HG03460 (cell line): ENCODE data around the gene PSENEN.
A peak's percentile ranks its signal among the peaks of the same experiment; 100 is the strongest.
"Not testable (repeated sequence)": the region's sequence is repeated elsewhere in the genome, so short reads cannot be mapped to it uniquely, and the experiment has no call there.

Experiments used
- ATAC-seq: cut with Tn5 transposase; IDR thresholded peaks from one replicate; pipeline ENCODE4 v1.9.1; 2021; ENCODE audit not compliant: unreplicated experiment

The PSENEN gene

DNA sequence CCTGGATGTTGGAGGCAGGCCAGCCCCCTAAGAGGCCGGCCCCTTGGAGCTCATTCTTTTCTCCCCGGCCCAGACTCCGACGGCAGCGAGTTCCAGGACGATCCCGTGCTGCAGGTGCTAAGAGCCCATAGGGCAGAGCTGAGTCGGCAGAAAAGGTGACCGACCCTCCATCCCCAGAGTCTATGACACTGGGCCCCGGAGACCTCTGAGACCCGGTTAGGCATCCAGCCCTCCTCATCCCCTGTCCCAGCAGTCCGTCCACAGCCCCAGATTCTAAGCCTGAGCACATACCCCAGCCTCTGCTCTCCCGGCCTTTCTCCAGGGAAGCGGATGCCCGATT is 22.6 kb downstream of the PSENEN start:
- ATAC-seq: no peak

GRCh38 chr19:35772362-35772761 is 26.9 kb downstream of the PSENEN start:
- ATAC-seq: not testable (repeated sequence)

GRCh38 chr19:35773020-35773806 is 27.8 kb downstream of the PSENEN start:
- ATAC-seq: no peak

- no peak for ATAC-seq
Measured at GRCh38 chr19:35774274-35775045, 29.0 kb downstream of the PSENEN start.

- no peak for ATAC-seq
Measured at GRCh38 chr19:35775046-35775297, 29.5 kb downstream of the PSENEN start.

DNA sequence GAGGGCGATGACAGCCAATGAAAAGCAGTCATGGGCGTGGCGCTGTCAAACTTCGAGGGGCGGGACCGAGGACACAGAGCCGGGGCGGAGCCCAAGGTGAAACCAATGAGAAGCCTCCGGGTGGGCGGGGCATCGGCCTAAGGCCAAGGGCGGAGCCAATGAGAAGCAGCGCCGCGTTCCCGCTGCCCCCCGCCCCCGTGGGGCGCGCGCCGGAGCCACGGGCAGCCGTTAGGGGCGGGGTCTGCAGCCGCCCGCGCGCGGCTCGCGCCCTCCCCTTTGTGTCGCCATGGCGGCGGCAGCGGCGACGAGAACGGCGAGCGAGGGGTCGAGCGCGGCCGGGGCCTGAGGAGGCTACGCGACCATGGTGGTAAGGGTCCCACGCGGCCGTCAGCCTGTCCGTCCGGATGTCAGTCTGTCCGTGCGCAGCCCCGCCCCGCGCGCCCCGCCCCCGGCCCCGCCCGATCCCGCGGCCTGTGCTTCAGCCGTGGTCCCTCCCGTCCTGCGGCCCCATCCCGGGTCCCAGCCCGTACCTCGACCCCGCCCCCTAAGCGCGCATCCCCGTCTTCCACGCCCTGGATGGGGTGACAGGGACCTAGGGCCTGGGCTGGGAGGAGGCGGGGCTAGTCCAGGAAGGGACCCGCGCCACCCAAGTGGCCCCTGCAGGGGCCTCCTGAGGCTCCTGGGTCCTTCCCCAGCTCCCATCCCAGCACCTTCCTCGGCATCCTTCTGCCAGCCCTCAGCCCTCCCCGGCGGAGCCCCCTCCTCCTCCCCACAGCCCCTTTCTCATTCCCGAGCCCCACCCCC is 30.0 kb downstream of the PSENEN start, which contains the start of gene ARHGAP33:
ARHGAP33 (plus strand) TSS at position 267 of the 804 bp plus-strand sequence; CDS start at position 362, 95 bp downstream.
- peak; percentile 92 for ATAC-seq

DNA sequence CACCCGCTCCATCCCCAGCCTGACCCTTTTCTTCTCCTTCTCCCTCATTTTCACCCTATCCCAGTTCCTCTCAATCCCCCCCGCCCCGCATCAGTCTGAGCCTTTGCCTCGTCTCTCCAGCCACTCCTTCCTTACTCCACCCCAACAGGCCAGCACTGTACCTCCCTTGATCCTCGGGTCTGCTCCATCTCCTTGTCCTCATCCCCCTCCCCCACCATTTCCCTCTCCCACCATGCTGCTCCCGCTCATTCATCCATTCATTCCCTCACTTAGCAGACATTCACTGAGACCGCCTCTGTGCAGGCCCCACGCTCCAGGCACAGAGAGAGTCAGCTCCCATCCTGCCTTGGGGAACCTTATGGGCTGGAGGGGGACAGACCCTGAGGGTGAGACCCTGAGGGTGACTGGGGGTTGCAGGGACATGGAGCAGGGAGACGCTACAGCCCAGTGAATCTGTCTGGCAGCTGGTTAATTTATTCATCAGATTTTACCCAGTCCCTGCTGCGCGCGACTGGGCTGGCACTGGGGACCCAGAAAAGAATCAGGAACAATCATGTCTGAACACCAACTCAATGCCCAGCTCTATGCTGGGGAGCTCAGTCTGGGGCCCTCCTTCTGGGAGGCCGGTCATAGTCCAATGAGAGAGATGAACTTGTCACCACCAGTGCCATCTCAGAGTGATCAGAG is 30.8 kb downstream of the PSENEN start:
- no peak for ATAC-seq

- ATAC-seq: no peak
Measured at GRCh38 chr19:35777086-35777841, 31.8 kb downstream of the PSENEN start.

GRCh38 chr19:35777961-35778360 is 32.5 kb downstream of the PSENEN start:
- ATAC-seq: no peak

DNA sequence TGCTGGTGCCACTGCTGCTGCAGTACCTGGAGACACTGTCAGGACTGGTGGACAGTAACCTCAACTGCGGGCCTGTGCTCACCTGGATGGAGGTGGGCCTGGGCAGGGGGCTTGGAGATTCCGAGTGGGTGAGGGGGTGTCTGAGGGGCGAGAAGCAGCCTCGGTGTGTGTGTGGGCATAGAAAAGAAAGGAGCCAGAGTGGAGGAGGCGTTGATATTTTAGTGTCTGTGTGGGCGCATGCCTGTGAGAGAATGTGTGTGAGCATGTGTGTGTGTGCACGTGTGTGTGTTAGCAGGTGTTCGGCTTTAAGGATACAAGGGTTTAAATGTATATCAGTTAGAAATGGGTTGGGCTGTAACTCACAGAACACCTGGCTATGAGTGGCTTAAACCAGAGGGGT is 33.6 kb downstream of the PSENEN start:
- ATAC-seq: no peak

- no peak for ATAC-seq
Measured at GRCh38 chr19:35780058-35780457, 34.6 kb downstream of the PSENEN start.

- ATAC-seq: no peak
Measured at GRCh38 chr19:35780717-35781116, 35.3 kb downstream of the PSENEN start.

DNA sequence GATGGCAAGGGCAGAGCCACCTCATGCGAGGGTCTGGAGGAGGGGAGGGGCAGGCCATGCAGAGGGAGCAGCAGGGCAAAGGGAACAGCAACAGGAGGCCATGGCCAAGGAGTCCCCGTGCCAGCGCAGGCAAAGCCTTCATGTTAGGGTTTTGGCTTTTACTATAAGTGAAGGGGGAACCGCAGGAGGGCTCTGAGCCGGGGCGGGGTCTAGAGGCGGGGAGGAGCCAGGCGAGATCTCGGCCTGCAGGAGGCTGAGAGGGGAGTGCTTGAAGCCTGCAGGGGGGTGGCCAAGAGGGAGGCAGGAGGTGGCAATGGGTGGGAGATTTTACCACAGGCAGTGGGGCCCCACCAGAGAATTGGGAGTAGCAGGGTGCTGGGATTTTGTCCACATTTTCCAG is 36.2 kb downstream of the PSENEN start:
- ATAC-seq: no peak

GRCh38 chr19:35782589-35782988 is 37.1 kb downstream of the PSENEN start:
- ATAC-seq: no peak

GRCh38 chr19:35783469-35784434 is 38.3 kb downstream of the PSENEN start:
- ATAC-seq: no peak

DNA sequence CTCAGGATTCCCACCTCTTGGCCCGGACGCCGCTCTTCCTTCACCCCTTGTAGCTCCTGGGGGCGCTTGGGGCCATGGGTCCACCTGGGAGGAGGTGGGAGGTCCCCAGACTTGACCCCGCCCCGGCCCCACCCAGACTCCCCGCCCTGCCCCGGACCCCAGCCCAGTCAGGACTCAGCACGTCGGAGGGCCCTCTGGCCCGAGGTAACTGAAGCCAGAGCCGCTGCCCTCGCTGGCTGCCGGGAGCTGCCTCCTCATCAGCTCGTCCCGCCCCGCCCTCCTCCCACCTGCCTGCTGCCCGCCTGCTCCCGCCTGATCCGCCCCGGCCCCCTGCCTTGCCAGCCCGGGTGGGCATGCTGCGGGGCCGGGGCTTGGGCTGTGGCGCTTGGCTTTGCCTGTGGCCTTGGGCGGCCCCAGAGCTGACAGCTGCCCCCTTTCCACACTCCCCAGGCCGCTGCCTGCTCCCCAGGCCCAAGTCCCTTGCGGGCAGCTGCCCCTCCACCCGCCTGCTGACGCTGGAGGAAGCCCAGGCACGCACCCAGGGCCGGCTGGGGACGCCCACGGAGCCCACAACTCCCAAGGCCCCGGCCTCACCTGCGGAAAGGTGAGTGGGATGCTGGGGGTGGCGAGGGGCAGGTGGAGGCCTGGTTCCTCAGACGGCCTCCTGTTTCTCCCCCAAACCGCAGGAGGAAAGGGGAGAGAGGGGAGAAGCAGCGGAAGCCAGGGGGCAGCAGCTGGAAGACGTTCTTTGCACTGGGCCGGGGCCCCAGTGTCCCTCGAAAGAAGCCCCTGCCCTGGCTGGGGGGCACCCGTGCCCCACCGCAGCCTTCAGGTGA is 39.3 kb downstream of the PSENEN start:
- no peak for ATAC-seq

GRCh38 chr19:35785339-35785627 is 39.8 kb downstream of the PSENEN start:
- no peak for ATAC-seq

GRCh38 chr19:35786299-35787160 is 41.1 kb downstream of the PSENEN start:
- ATAC-seq: no peak
